H1 (cell line): Measurements from ENCODE around the gene ERMARD. TPM values are rescaled to one million over a fixed set of nuclear protein-coding genes. Genes with fewer than 3 reads are reported as not detected.

Experiments used
- CTCF ChIA-PET: fragments of 300-600 bp; sonication (Branson Sonifier 250); formaldehyde crosslinking; loops from one replicate; lab custom pipeline; 2021; ENCODE audit not compliant: partially characterized antibody; lab: Charles Lee
- POLR2A ChIA-PET: fragments of 300-600 bp; sonication (Branson Sonifier 250); formaldehyde crosslinking; loops from one replicate; lab custom pipeline; 2021; ENCODE audit warnings: inconsistent platforms; ENCODE audit not compliant: partially characterized antibody; lab: Charles Lee
- DNase-seq, 2 experiments: peaks; one replicate each; pipeline versions ENCODE4 v3.0.0 to v3.0.0-alpha.2; 2010 to 2022; ENCODE audit warnings: low spot score in 2 of 2, low read depth in 1 of 2, mixed read lengths in 1 of 2
- FAIRE-seq: peaks from 2 replicates; lab custom pipeline; 2011; peaks lifted over from hg19 to GRCh38; lab: Jason Lieb, UNC
- H2AFZ ChIP-seq: 2 replicates; pipeline ENCODE4 v1.8.1; 2012; ENCODE audit warnings: low read length, inconsistent platforms
- H2AK5ac ChIP-seq: 2 replicates; pipeline ENCODE4 v1.6.1; 2013; ENCODE audit warnings: low read depth, low read length
- H2BK120ac ChIP-seq: replicated peaks from 2 replicates; pipeline ENCODE3; 2013; ENCODE audit warnings: low read depth, low read length, inconsistent platforms
- H2BK12ac ChIP-seq: 2 replicates; pipeline ENCODE4 v1.6.1; 2013; ENCODE audit warnings: low read depth, low read length
- H2BK15ac ChIP-seq: 2 replicates; pipeline ENCODE4 v1.6.1; 2013; ENCODE audit warnings: low read length
- H2BK20ac ChIP-seq: 2 replicates; pipeline ENCODE4 v1.6.1; 2013; ENCODE audit warnings: low read length
- H2BK5ac ChIP-seq: 2 replicates; pipeline ENCODE4 v1.6.1; 2013; ENCODE audit warnings: low read depth, low read length
- H3K14ac ChIP-seq: 2 replicates; pipeline ENCODE4 v1.6.1; 2013; ENCODE audit warnings: inconsistent platforms; ENCODE audit not compliant: insufficient read length
- H3K18ac ChIP-seq: 2 replicates; pipeline ENCODE4 v1.6.1; 2013; ENCODE audit warnings: low read length; ENCODE audit errors: extremely low read depth
- H3K23ac ChIP-seq: 2 replicates; pipeline ENCODE4 v1.6.1; 2013; ENCODE audit warnings: inconsistent platforms; ENCODE audit not compliant: insufficient read length
- H3K23me2 ChIP-seq: 2 replicates; pipeline ENCODE4 v1.6.1; 2013; ENCODE audit warnings: low read depth, low read length
- H3K27ac ChIP-seq: 2 replicates; pipeline ENCODE4 v1.6.1; 2011; ENCODE audit warnings: low read depth, low read length, inconsistent platforms
- H3K27me3 ChIP-seq, 4 experiments: replicated peaks in 1 of 4; 1 replicate in 1 of 4; 2 replicates in 3 of 4; pipeline versions ENCODE4 v1.6.1 to v1.8.1; 2011 to 2013; ENCODE audit warnings: low read length in 3 of 4, mild to moderate bottlenecking in 3 of 4, inconsistent platforms in 2 of 4, mixed read lengths in 2 of 4, moderate library complexity in 1 of 4; ENCODE audit not compliant: control insufficient read depth in 3 of 4, insufficient read depth in 3 of 4; ENCODE audit errors: extremely low read depth in 1 of 4
- H3K36me3 ChIP-seq, 4 experiments: 2 replicates each; pipeline versions ENCODE4 v1.6.1 to v1.8.1; 2011 to 2013; ENCODE audit warnings: mild to moderate bottlenecking in 4 of 4, low read length in 3 of 4, moderate library complexity in 2 of 4, control low read depth in 1 of 4, inconsistent platforms in 1 of 4; ENCODE audit not compliant: insufficient read depth in 4 of 4, control insufficient read depth in 2 of 4
- H3K4ac ChIP-seq: replicated peaks from 2 replicates; pipeline ENCODE3; 2013; ENCODE audit warnings: low read length, low read depth, mixed read lengths, inconsistent platforms; ENCODE audit not compliant: insufficient read length
- H3K4me1 ChIP-seq, 4 experiments: replicated peaks in 1 of 4; 1 replicate in 1 of 4; 2 replicates in 3 of 4; pipeline versions ENCODE4 v1.6.1 to v1.8.1; 2011 to 2013; ENCODE audit warnings: low read length in 3 of 4, inconsistent platforms in 2 of 4, mixed read lengths in 1 of 4; ENCODE audit not compliant: insufficient read depth in 4 of 4, control insufficient read depth in 3 of 4
- H3K4me2 ChIP-seq, 2 experiments: 2 replicates each; pipeline versions ENCODE4 v1.6.1 to v1.8.1; 2011 to 2013; ENCODE audit warnings: low read depth in 2 of 2, low read length in 2 of 2, control low read depth in 1 of 2, inconsistent platforms in 1 of 2, mild to moderate bottlenecking in 1 of 2; ENCODE audit not compliant: insufficient read depth in 1 of 2
- H3K4me3 ChIP-seq, 4 experiments: fragments of 200-600, 300-600 bp in 1 of 4; sonication (generic), shearing (Covaris generic), sonication (Bioruptor Twin) in 1 of 4; 2 replicates each; pipeline versions ENCODE4 v1.5.1 to v1.8.1; 2011 to 2016; ENCODE audit warnings: low read length in 4 of 4, low read depth in 3 of 4, control low read depth in 2 of 4, inconsistent platforms in 2 of 4, mild to moderate bottlenecking in 2 of 4, mixed read lengths in 1 of 4, moderate library complexity in 1 of 4; ENCODE audit not compliant: insufficient read depth in 2 of 4; ENCODE audit errors: extremely low read depth in 1 of 4
- H3K56ac ChIP-seq: replicated peaks from 2 replicates; pipeline ENCODE3; 2013; ENCODE audit warnings: low read depth, mild to moderate bottlenecking, mixed read lengths, low read length, inconsistent platforms; ENCODE audit not compliant: insufficient read length
- H3K79me1 ChIP-seq: 2 replicates; pipeline ENCODE4 v1.6.1; 2013; ENCODE audit warnings: low read depth, low read length, control low read depth
- H3K79me2 ChIP-seq, 2 experiments: 2 replicates each; pipeline versions ENCODE4 v1.6.1 to v1.8.1; 2012 to 2013; ENCODE audit warnings: low read length in 2 of 2, mild to moderate bottlenecking in 2 of 2, inconsistent platforms in 1 of 2; ENCODE audit not compliant: insufficient read depth in 2 of 2, control insufficient read depth in 1 of 2
- H3K9ac ChIP-seq, 4 experiments: replicated peaks in 1 of 4; 1 replicate in 1 of 4; 2 replicates in 3 of 4; pipeline versions ENCODE4 v1.6.1 to v1.8.1; 2011 to 2013; ENCODE audit warnings: low read depth in 3 of 4, low read length in 3 of 4, control low read depth in 2 of 4, mild to moderate bottlenecking in 2 of 4, moderate library complexity in 2 of 4, inconsistent platforms in 1 of 4; ENCODE audit errors: extremely low read depth in 1 of 4
- H3K9me3 ChIP-seq, 2 experiments: 2 replicates each; pipeline versions ENCODE4 v1.6.1 to v1.8.1; 2012 to 2013; ENCODE audit warnings: mild to moderate bottlenecking in 2 of 2, moderate library complexity in 2 of 2, control low read depth in 1 of 2, inconsistent platforms in 1 of 2, low read depth in 1 of 2, low read length in 1 of 2, mixed read lengths in 1 of 2; ENCODE audit not compliant: insufficient read depth in 2 of 2
- H4K20me1 ChIP-seq, 2 experiments: replicated peaks in 1 of 2; 2 replicates each; pipeline versions ENCODE3 to v1.8.1; 2011 to 2013; ENCODE audit warnings: inconsistent platforms in 2 of 2, low read length in 2 of 2, mild to moderate bottlenecking in 1 of 2; ENCODE audit not compliant: insufficient read depth in 2 of 2, control insufficient read depth in 1 of 2
- H4K5ac ChIP-seq: 2 replicates; pipeline ENCODE4 v1.6.1; 2013; ENCODE audit warnings: low read length, low read depth, mixed read lengths, inconsistent platforms; ENCODE audit not compliant: insufficient read length
- H4K8ac ChIP-seq: 2 replicates; pipeline ENCODE4 v1.8.0; 2013; ENCODE audit warnings: mild to moderate bottlenecking, moderate library complexity, low read length, inconsistent platforms; ENCODE audit not compliant: insufficient read depth; ENCODE audit errors: extremely low read depth
- H4K91ac ChIP-seq: replicated peaks from 2 replicates; pipeline ENCODE3; 2013; ENCODE audit warnings: low read length, mixed read lengths, inconsistent platforms; ENCODE audit not compliant: insufficient read length
- TEAD4 ChIP-seq: IDR thresholded peaks from 2 replicates; pipeline ENCODE4 v1.6.1; 2012; ENCODE audit warnings: low read depth, low read length, inconsistent platforms, mixed read lengths
- WGBS, 2 experiments: shearing (Covaris generic) in 1 of 2; methylation state at CpG; one replicate each; pipeline versions ENCODE4 v1.1.6 to v1.1.7; 2013 to 2015; ENCODE audit warnings: low lambda C conversion rate in 2 of 2, mixed read lengths in 2 of 2, inconsistent platforms in 1 of 2, low coverage in 1 of 2, missing lambda C conversion rate in 1 of 2; ENCODE audit not compliant: insufficient replicate concordance in 2 of 2, insufficient coverage in 1 of 2, insufficient read length in 1 of 2; ENCODE audit errors: extremely low coverage in 1 of 2, missing lambda C conversion rate in 1 of 2; 5-methylcytosine and 5-hydroxymethylcytosine counted together
- polyA plus RNA-seq, 7 experiments: library from polyadenylated mRNA; depleted of rRNA in 3 of 7; stranded (reverse) in 5 of 7; unstranded in 2 of 7; fragments of >200 nt in 5 of 7; fragments of 200-250 nt in 2 of 7; gene quantifications; 1 replicate in 5 of 7; 2 replicates in 1 of 7; 4 replicates in 1 of 7; pipeline versions ENCODE4 v1.2.1 to v1.2.3, GENCODE V29; 2011 to 2013; ENCODE audit warnings: missing spikeins in 2 of 7, mixed read lengths in 2 of 7
- total RNA-seq: library from RNA; stranded (reverse); fragmentation: NEBNext Ultra II Directional; extraction: Animal tissue kit (Norgen Biotek cat#: 25700); gene quantifications from 2 replicates; pipeline ENCODE4 v1.2.1, GENCODE V29; 2021

ERMARD gene
- total and polyA plus RNA-seq, 2 of the 8 experiments (the other 6 are each of a cell fraction or from before 2014, with no cell fraction given), result 12.2 to 25.6 TPM

GRCh38 chr6:169746556-169746955, 4.9 kb upstream of the ERMARD start:
- CTCF ChIA-PET, result interaction anchor here (0.7 kb wide), 1 partner anchor 16 kb away, joined by 3 read pairs; no protein-coding TSS in a partner anchor
- no peak for FAIRE-seq

More at GRCh38 chr6:169746556-169746955, 4.9 kb upstream of the ERMARD start:
- no peak overlapping the region for H2AK5ac ChIP-seq
- no peak overlapping the region for H3K56ac ChIP-seq
- no peak overlapping the region for H3K23ac ChIP-seq
- H3K23me2 ChIP-seq, result 0 out of 2 replicates have a peak, but pooled peaks cover 3% of the 10 kb centered on the region
- H4K5ac ChIP-seq, result no peak overlapping the region
- no peak overlapping the region for H2BK20ac ChIP-seq
- H3K27me3 ChIP-seq, result no peaks in the 10 kb centered on the region
- no peaks in the 10 kb centered on the region for H3K4me1 ChIP-seq
- no peaks in the 10 kb centered on the region for H3K79me1 ChIP-seq
- no peak overlapping the region for H3K9ac ChIP-seq
- peaks cover 0 to 13% of the 10 kb centered on the region in 2 experiments; a peak in 2 of 4 replicates for H3K79me2 ChIP-seq
- no peak for TF ChIP-seq TEAD4
- TF ChIP-seq, all 59 proteins: peak for 0
- no peak for DNase-seq
- Histone ChIP-seq H2BK12ac (no peak overlapping the region), H2BK120ac (no peak overlapping the region), H2BK15ac (no peak overlapping the region), H4K8ac (no peak overlapping the region), H3K4me3 (no peak overlapping the region), H3K14ac (no peak overlapping the region), H3K4ac (no peak overlapping the region), H2AFZ (no peak overlapping the region), H3K18ac (no peak overlapping the region), H3K36me3 (no peaks in the 10 kb centered on the region), H3K4me2 (no peak overlapping the region), H2BK5ac (no peak overlapping the region), H4K91ac (no peak overlapping the region), H4K20me1 (no peaks in the 10 kb centered on the region), H3K27ac (no peak overlapping the region), H3K9me3 (no peaks in the 10 kb centered on the region)
- POLR2A ChIA-PET, result no interaction called here
- WGBS, 2 experiments, result 82% methylated on average over 1 of the region's 1 CpG; no CpG with 5 or more reads in 1 of the 2 experiments
